HEK293 (cell line): ENCODE data around the gene PLXNA2.

Experiments used
- CTCF ChIA-PET: fragments of 350-600 bp; formaldehyde crosslinking; extraction: SDS; loops from one replicate; lab custom pipeline; 2021; ENCODE audit warnings: antibody characterized with exemption; lab: Yijun Ruan, JAX
- POLR2A ChIA-PET: fragments of 300-600 bp; formaldehyde crosslinking; extraction: SDS; loops from one replicate; lab custom pipeline; 2020; ENCODE audit warnings: antibody characterized with exemption, inconsistent platforms; lab: Yijun Ruan, JAX
- H3K27ac ChIP-seq: fragments of 200-500 bp; sonication (Bioruptor generic); 2 replicates; pipeline ENCODE4 v1.5.1; 2014; ENCODE audit warnings: low read depth, low read length, control low read depth, inconsistent platforms; ENCODE audit errors: extremely low read depth
- H3K36me3 ChIP-seq, 2 experiments: fragments of 200-500 bp in 1 of 2; sonication (Bioruptor generic) in 1 of 2; 1 replicate in 1 of 2; 2 replicates in 1 of 2; pipeline ENCODE4 v1.5.1; 2014 to 2017; ENCODE audit warnings: inconsistent platforms in 2 of 2, low read length in 2 of 2; ENCODE audit not compliant: control insufficient read depth in 2 of 2, insufficient read depth in 1 of 2
- H3K4me1 ChIP-seq: fragments of 200-500 bp; sonication (Bioruptor generic); 2 replicates; pipeline ENCODE4 v1.5.1; 2014; ENCODE audit warnings: mild to moderate bottlenecking, low read length, inconsistent platforms; ENCODE audit not compliant: control insufficient read depth, insufficient read depth
- H3K4me3 ChIP-seq: 2 replicates; pipeline ENCODE4 v1.5.1; 2011; ENCODE audit warnings: low read depth, mild to moderate bottlenecking, control low read depth, low read length, moderate library complexity
- H3K9me3 ChIP-seq: fragments of 200-500 bp; sonication (Bioruptor generic); 2 replicates; pipeline ENCODE4 v1.5.1; 2014; ENCODE audit warnings: low read depth, low read length, inconsistent platforms; ENCODE audit not compliant: control insufficient read depth, insufficient read depth
- GFI1B ChIP-seq: fragments of 450-650 bp; formaldehyde crosslinking; IDR thresholded peaks from 2 replicates; pipeline ENCODE4 v1.5.1; 2016; ENCODE audit warnings: missing biosample characterization, missing genetic modification characterization
- GLI4 ChIP-seq: fragments of 450-650 bp; formaldehyde crosslinking; IDR thresholded peaks from 2 replicates; pipeline ENCODE4 v1.5.1; 2016; ENCODE audit warnings: missing biosample characterization, missing genetic modification characterization
- GLIS1 ChIP-seq: fragments of 450-650 bp; formaldehyde crosslinking; IDR thresholded peaks from 2 replicates; pipeline ENCODE4 v1.5.1; 2016; ENCODE audit warnings: missing biosample characterization, missing genetic modification characterization
- GLIS2 ChIP-seq: fragments of 450-650 bp; formaldehyde crosslinking; IDR thresholded peaks from 2 replicates; pipeline ENCODE4 v1.5.1; 2016; ENCODE audit warnings: missing biosample characterization, missing genetic modification characterization
- KLF10 ChIP-seq: fragments of 450-650 bp; IDR thresholded peaks from 2 replicates; pipeline ENCODE4 v1.5.1; 2018; ENCODE audit warnings: missing biosample characterization, mild to moderate bottlenecking, missing genetic modification characterization
- REPIN1 ChIP-seq: fragments of 450-650 bp; formaldehyde crosslinking; IDR thresholded peaks from 2 replicates; pipeline ENCODE4 v1.5.1; 2017; ENCODE audit warnings: missing biosample characterization, missing genetic modification characterization, low read depth
- SCRT1 ChIP-seq: fragments of 450-650 bp; formaldehyde crosslinking; IDR thresholded peaks from 2 replicates; pipeline ENCODE4 v1.5.1; 2016; ENCODE audit warnings: missing biosample characterization, missing genetic modification characterization, borderline replicate concordance
- SP7 ChIP-seq: fragments of 450-650 bp; formaldehyde crosslinking; IDR thresholded peaks from 2 replicates; pipeline ENCODE4 v1.5.1; 2016; ENCODE audit warnings: missing biosample characterization, missing genetic modification characterization
- YY2 ChIP-seq: fragments of 450-650 bp; formaldehyde crosslinking; IDR thresholded peaks from 2 replicates; pipeline ENCODE4 v1.5.1; 2016; ENCODE audit warnings: missing biosample characterization, missing genetic modification characterization
- ZNF112 ChIP-seq: fragments of 450-650 bp; formaldehyde crosslinking; IDR thresholded peaks from 2 replicates; pipeline ENCODE4 v1.5.0; 2017; ENCODE audit warnings: missing biosample characterization, missing genetic modification characterization
- ZNF121 ChIP-seq: fragments of 450-650 bp; formaldehyde crosslinking; IDR thresholded peaks from 2 replicates; pipeline ENCODE4 v1.5.1; 2016; ENCODE audit warnings: missing biosample characterization, missing genetic modification characterization
- ZNF155 ChIP-seq: fragments of 450-650 bp; formaldehyde crosslinking; IDR thresholded peaks from 2 replicates; pipeline ENCODE4 v1.5.1; 2016; ENCODE audit warnings: missing biosample characterization, missing genetic modification characterization
- ZNF16 ChIP-seq: fragments of 450-650 bp; formaldehyde crosslinking; IDR thresholded peaks from 2 replicates; pipeline ENCODE4 v1.5.1; 2016; ENCODE audit warnings: low read depth, missing biosample characterization, missing genetic modification characterization
- ZNF2 ChIP-seq: fragments of 450-650 bp; formaldehyde crosslinking; IDR thresholded peaks from 2 replicates; pipeline ENCODE4 v1.5.1; 2016; ENCODE audit warnings: missing biosample characterization, missing genetic modification characterization
- ZNF223 ChIP-seq: fragments of 450-650 bp; formaldehyde crosslinking; IDR thresholded peaks from 2 replicates; pipeline ENCODE4 v1.5.1; 2016; ENCODE audit warnings: missing biosample characterization, missing genetic modification characterization
- ZNF501 ChIP-seq: fragments of 450-650 bp; formaldehyde crosslinking; IDR thresholded peaks from 2 replicates; pipeline ENCODE4 v1.5.1; 2016; ENCODE audit warnings: missing biosample characterization, missing genetic modification characterization
- ZNF621 ChIP-seq: fragments of 450-650 bp; formaldehyde crosslinking; IDR thresholded peaks from 2 replicates; pipeline ENCODE4 v1.5.1; 2017; ENCODE audit warnings: missing biosample characterization, missing genetic modification characterization
- ZNF664 ChIP-seq: fragments of 450-650 bp; formaldehyde crosslinking; IDR thresholded peaks from 2 replicates; pipeline ENCODE4 v1.5.1; 2016; ENCODE audit warnings: missing biosample characterization, missing genetic modification characterization
- TF ChIP-seq, protein P1 (sequence below): fragments of 450-650 bp; formaldehyde crosslinking; IDR thresholded peaks from 2 replicates; pipeline ENCODE4 v1.5.1; 2016; ENCODE audit warnings: missing biosample characterization, missing genetic modification characterization
- TF ChIP-seq, protein P2 (sequence below): fragments of 450-650 bp; formaldehyde crosslinking; conservative IDR thresholded peaks from 2 replicates; pipeline ENCODE4 v1.5.1; 2016; ENCODE audit warnings: low read depth, missing biosample characterization, missing genetic modification characterization
- TF ChIP-seq, protein P3 (sequence below): fragments of 450-650 bp; formaldehyde crosslinking; IDR thresholded peaks from 2 replicates; pipeline ENCODE4 v1.5.1; 2016; ENCODE audit warnings: missing biosample characterization, missing genetic modification characterization
- TF ChIP-seq, protein P4 (sequence below): fragments of 450-650 bp; formaldehyde crosslinking; IDR thresholded peaks from 2 replicates; pipeline ENCODE4 v1.5.1; 2016; ENCODE audit warnings: missing biosample characterization, missing genetic modification characterization, low read depth

The PLXNA2 gene

DNA sequence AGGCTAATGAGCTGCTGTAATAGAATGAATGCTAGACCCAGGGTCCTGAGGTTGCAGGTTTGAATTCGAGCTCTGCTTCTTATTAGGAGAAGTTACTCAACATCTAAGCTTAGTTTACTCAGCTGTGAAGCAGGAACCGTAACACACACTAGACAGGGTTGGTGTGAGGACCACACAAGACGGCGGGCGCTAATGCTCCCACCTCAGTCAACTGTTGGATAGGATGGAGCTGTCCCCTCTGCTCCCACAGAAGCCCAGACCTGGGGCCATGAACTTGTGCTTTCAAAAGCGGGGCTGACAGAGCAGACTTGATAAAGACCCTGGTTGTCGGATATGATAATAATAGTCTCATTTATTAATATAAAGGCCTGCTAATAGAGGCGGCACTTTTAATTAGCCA lies 234.9 kb downstream of the PLXNA2 start (continued):
- TF ChIP-seq SCRT1 (tag by site-specific recombination) (no peak), REPIN1 (tag by site-specific recombination) (no peak), ZNF664 (no peak), ZNF501 (tag by site-specific recombination) (no peak), ZNF2 (no peak), GLI4 (no peak), GLIS2 (tag by site-specific recombination) (no peak), ZNF16 (tag by site-specific recombination) (no peak), YY2 (tag by site-specific recombination) (no peak), ZNF223 (no peak)
- TF ChIP-seq, protein P1, sequence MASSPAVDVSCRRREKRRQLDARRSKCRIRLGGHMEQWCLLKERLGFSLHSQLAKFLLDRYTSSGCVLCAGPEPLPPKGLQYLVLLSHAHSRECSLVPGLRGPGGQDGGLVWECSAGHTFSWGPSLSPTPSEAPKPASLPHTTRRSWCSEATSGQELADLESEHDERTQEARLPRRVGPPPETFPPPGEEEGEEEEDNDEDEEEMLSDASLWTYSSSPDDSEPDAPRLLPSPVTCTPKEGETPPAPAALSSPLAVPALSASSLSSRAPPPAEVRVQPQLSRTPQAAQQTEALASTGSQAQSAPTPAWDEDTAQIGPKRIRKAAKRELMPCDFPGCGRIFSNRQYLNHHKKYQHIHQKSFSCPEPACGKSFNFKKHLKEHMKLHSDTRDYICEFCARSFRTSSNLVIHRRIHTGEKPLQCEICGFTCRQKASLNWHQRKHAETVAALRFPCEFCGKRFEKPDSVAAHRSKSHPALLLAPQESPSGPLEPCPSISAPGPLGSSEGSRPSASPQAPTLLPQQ (tag by site-specific recombination) = no peak
- TF ChIP-seq, protein P2, sequence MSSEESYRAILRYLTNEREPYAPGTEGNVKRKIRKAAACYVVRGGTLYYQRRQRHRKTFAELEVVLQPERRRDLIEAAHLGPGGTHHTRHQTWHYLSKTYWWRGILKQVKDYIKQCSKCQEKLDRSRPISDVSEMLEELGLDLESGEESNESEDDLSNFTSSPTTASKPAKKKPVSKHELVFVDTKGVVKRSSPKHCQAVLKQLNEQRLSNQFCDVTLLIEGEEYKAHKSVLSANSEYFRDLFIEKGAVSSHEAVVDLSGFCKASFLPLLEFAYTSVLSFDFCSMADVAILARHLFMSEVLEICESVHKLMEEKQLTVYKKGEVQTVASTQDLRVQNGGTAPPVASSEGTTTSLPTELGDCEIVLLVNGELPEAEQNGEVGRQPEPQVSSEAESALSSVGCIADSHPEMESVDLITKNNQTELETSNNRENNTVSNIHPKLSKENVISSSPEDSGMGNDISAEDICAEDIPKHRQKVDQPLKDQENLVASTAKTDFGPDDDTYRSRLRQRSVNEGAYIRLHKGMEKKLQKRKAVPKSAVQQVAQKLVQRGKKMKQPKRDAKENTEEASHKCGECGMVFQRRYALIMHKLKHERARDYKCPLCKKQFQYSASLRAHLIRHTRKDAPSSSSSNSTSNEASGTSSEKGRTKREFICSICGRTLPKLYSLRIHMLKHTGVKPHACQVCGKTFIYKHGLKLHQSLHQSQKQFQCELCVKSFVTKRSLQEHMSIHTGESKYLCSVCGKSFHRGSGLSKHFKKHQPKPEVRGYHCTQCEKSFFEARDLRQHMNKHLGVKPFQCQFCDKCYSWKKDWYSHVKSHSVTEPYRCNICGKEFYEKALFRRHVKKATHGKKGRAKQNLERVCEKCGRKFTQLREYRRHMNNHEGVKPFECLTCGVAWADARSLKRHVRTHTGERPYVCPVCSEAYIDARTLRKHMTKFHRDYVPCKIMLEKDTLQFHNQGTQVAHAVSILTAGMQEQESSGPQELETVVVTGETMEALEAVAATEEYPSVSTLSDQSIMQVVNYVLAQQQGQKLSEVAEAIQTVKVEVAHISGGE (tag by site-specific recombination) = no peak

DNA sequence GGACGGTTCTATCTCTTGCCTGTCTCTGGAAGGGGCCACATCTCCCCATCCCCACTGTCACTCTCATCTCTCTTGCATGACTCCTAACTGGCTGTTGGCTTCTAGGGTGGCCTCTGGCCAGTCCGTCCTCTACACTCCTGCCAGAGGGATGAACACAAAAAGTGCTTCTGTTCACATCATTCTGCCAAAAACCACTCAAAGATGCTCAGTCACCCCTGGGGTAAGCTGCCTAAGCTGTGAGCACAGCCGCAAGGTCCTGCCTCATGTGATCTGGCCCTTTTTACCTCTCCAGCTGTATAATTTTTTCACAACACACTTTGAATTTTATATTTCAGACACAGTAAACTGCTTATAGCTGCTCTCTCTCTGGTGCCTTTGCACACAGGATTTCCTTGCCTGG lies 235.7 kb downstream of the PLXNA2 start:
- Histone ChIP-seq H3K4me1 (no peaks in the 10 kb centered on the region), H3K27ac (no peak overlapping the region), H3K36me3 (no peaks in the 10 kb centered on the region), H3K4me3 (no peak overlapping the region), H3K9me3 (no peaks in the 10 kb centered on the region)
- ChIA-PET CTCF (interaction anchor here (1.3 to 4.0 kb wide), 3 partner anchors 11 to 27 kb away, joined by 4 to 35 read pairs (median 25); no protein-coding TSS in a partner anchor), POLR2A (no interaction called here)
- TF ChIP-seq GLI4 (no peak), ZNF121 (tag by site-specific recombination) (no peak), ZNF621 (tag by site-specific recombination) (no peak), GLIS1 (no peak), KLF10 (tag by site-specific recombination) (no peak), ZNF112 (tag by site-specific recombination) (no peak)
- TF ChIP-seq, protein P3, sequence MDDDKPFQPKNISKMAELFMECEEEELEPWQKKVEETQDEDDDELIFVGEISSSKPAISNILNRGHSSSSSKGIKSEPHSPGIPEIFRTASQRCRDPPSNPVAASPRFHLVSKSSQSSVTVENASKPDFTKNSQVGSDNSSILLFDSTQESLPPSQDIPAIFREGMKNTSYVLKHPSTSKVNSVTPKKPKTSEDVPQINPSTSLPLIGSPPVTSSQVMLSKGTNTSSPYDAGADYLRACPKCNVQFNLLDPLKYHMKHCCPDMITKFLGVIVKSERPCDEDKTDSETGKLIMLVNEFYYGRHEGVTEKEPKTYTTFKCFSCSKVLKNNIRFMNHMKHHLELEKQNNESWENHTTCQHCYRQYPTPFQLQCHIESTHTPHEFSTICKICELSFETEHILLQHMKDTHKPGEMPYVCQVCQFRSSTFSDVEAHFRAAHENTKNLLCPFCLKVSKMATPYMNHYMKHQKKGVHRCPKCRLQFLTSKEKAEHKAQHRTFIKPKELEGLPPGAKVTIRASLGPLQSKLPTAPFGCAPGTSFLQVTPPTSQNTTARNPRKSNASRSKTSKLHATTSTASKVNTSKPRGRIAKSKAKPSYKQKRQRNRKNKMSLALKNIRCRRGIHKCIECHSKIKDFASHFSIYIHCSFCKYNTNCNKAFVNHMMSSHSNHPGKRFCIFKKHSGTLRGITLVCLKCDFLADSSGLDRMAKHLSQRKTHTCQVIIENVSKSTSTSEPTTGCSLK (tag by site-specific recombination) = no peak

GRCh38 chr1:208007938-208008342 lies 236.2 kb downstream of the PLXNA2 start:
- no peaks in the 10 kb centered on the region for H3K36me3 ChIP-seq
- POLR2A ChIA-PET = no interaction called here
- no peaks in the 10 kb centered on the region for H3K4me1 ChIP-seq
- H3K4me3 ChIP-seq = no peak overlapping the region
- TF ChIP-seq ZNF155 (tag by site-specific recombination) (no peak), GFI1B (tag by site-specific recombination) (no peak), SP7 (tag by site-specific recombination) (no peak)
- TF ChIP-seq, protein P4, sequence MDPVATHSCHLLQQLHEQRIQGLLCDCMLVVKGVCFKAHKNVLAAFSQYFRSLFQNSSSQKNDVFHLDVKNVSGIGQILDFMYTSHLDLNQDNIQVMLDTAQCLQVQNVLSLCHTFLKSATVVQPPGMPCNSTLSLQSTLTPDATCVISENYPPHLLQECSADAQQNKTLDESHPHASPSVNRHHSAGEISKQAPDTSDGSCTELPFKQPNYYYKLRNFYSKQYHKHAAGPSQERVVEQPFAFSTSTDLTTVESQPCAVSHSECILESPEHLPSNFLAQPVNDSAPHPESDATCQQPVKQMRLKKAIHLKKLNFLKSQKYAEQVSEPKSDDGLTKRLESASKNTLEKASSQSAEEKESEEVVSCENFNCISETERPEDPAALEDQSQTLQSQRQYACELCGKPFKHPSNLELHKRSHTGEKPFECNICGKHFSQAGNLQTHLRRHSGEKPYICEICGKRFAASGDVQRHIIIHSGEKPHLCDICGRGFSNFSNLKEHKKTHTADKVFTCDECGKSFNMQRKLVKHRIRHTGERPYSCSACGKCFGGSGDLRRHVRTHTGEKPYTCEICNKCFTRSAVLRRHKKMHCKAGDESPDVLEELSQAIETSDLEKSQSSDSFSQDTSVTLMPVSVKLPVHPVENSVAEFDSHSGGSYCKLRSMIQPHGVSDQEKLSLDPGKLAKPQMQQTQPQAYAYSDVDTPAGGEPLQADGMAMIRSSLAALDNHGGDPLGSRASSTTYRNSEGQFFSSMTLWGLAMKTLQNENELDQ (tag by site-specific recombination) = no peak
- CTCF ChIA-PET = interaction anchor here (0.6 to 4.0 kb wide), 6 partner anchors 10 to 510 kb away, joined by 3 to 35 read pairs (median 4); no protein-coding TSS in a partner anchor
- no peaks in the 10 kb centered on the region for H3K9me3 ChIP-seq
- H3K27ac ChIP-seq = no peak overlapping the region
